OCI-LY7 (cell line): ENCODE measurements around the gene AFG1L.
A peak's percentile ranks its signal among the peaks of the same experiment; 100 is the strongest.

ENCODE experiments used
- EZH2phosphoT487 ChIP-seq: fragments of 200-600 bp; sonication (generic); IDR thresholded peaks from 2 replicates; pipeline ENCODE4 v1.6.1; 2018; ENCODE audit warnings: low read depth, borderline replicate concordance, mild to moderate bottlenecking, mixed run types, antibody characterized with exemption, low read length, moderate library complexity, mixed read lengths
- TF ChIP-seq, protein P1 (sequence below): fragments of 200-600 bp; sonication (generic); conservative IDR thresholded peaks from 2 replicates; pipeline ENCODE4 v1.5.1; 2014; ENCODE audit warnings: mild to moderate bottlenecking, antibody characterized with exemption, low read length, moderate library complexity, mixed read lengths

DNA sequence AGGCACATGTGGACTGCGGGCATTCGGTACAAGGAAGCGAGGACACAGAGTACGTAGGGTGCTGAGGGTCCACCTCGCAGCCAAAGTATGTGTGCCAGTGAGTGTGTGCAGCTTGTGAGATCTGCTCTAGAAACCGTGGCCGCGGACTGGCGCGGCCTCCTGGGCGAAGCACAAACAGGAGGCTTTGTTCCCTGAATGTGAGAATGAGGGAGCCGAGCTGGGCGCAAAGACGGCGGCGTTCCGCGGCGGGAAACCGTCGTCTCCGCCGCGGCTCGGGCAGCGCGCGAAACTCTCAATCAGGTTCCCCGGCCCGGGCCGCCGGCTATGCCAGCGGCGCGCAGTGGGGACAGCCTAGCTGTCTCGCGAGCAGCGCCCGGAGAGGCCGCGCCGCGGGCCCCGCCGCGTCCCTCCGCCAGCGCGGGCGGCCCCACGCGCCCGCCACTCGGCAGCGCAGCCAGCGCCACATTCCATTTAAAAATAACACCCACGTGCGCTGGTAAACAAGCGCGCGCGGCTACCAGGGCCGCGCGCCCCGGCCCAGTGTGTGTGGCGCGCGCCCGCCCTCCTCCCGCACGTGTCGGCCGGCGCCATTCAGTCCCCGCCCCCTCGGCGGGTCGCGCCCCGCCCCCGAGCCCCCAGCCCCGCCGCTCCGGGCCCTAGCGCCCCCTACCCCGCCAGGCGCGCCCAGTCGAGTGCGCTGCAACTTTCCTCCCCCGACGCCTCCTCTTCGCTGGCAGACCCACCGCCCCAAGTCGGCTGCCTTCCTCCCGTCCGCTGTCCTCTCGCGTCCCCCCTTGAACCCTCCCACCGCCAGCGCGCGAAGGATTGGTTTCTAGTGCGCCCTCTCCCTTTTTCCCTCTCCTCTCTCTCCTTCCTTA lies 262.9 kb downstream of the AFG1L start:
- TF ChIP-seq, protein P1, sequence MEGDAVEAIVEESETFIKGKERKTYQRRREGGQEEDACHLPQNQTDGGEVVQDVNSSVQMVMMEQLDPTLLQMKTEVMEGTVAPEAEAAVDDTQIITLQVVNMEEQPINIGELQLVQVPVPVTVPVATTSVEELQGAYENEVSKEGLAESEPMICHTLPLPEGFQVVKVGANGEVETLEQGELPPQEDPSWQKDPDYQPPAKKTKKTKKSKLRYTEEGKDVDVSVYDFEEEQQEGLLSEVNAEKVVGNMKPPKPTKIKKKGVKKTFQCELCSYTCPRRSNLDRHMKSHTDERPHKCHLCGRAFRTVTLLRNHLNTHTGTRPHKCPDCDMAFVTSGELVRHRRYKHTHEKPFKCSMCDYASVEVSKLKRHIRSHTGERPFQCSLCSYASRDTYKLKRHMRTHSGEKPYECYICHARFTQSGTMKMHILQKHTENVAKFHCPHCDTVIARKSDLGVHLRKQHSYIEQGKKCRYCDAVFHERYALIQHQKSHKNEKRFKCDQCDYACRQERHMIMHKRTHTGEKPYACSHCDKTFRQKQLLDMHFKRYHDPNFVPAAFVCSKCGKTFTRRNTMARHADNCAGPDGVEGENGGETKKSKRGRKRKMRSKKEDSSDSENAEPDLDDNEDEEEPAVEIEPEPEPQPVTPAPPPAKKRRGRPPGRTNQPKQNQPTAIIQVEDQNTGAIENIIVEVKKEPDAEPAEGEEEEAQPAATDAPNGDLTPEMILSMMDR, result 0 out of 2 replicates have a peak, but pooled peaks have one; percentile 7
- TF ChIP-seq EZH2phosphoT487, result no peak
